H1 (cell line): ENCODE measurements around the gene DBNDD1. TPM values are rescaled to one million over a fixed set of nuclear protein-coding genes. Genes with fewer than 3 reads are reported as not detected.
"Not testable (repeated sequence)": the region's sequence is repeated elsewhere in the genome, so short reads cannot be mapped to it uniquely, and the experiment has no call there.

Experiments
- CTCF ChIA-PET: fragments of 300-600 bp; sonication (Branson Sonifier 250); formaldehyde crosslinking; loops from one replicate; lab custom pipeline; 2021; ENCODE audit not compliant: partially characterized antibody; lab: Charles Lee
- POLR2A ChIA-PET: fragments of 300-600 bp; sonication (Branson Sonifier 250); formaldehyde crosslinking; loops from one replicate; lab custom pipeline; 2021; ENCODE audit warnings: inconsistent platforms; ENCODE audit not compliant: partially characterized antibody; lab: Charles Lee
- DNase-seq, 2 experiments: peaks; one replicate each; pipeline versions ENCODE4 v3.0.0 to v3.0.0-alpha.2; 2010 to 2022; ENCODE audit warnings: low spot score in 2 of 2, low read depth in 1 of 2, mixed read lengths in 1 of 2
- FAIRE-seq: peaks from 2 replicates; lab custom pipeline; 2011; peaks lifted over from hg19 to GRCh38; lab: Jason Lieb, UNC
- H2AFZ ChIP-seq: 2 replicates; pipeline ENCODE4 v1.8.1; 2012; ENCODE audit warnings: low read length, inconsistent platforms
- H2AK5ac ChIP-seq: 2 replicates; pipeline ENCODE4 v1.6.1; 2013; ENCODE audit warnings: low read depth, low read length
- H2BK120ac ChIP-seq: replicated peaks from 2 replicates; pipeline ENCODE3; 2013; ENCODE audit warnings: low read depth, low read length, inconsistent platforms
- H2BK12ac ChIP-seq: 2 replicates; pipeline ENCODE4 v1.6.1; 2013; ENCODE audit warnings: low read depth, low read length
- H2BK15ac ChIP-seq: 2 replicates; pipeline ENCODE4 v1.6.1; 2013; ENCODE audit warnings: low read length
- H2BK20ac ChIP-seq: 2 replicates; pipeline ENCODE4 v1.6.1; 2013; ENCODE audit warnings: low read length
- H2BK5ac ChIP-seq: 2 replicates; pipeline ENCODE4 v1.6.1; 2013; ENCODE audit warnings: low read depth, low read length
- H3K14ac ChIP-seq: 2 replicates; pipeline ENCODE4 v1.6.1; 2013; ENCODE audit warnings: inconsistent platforms; ENCODE audit not compliant: insufficient read length
- H3K18ac ChIP-seq: 2 replicates; pipeline ENCODE4 v1.6.1; 2013; ENCODE audit warnings: low read length; ENCODE audit errors: extremely low read depth
- H3K23ac ChIP-seq: 2 replicates; pipeline ENCODE4 v1.6.1; 2013; ENCODE audit warnings: inconsistent platforms; ENCODE audit not compliant: insufficient read length
- H3K23me2 ChIP-seq: 2 replicates; pipeline ENCODE4 v1.6.1; 2013; ENCODE audit warnings: low read depth, low read length
- H3K27ac ChIP-seq: 2 replicates; pipeline ENCODE4 v1.6.1; 2011; ENCODE audit warnings: low read depth, low read length, inconsistent platforms
- H3K27me3 ChIP-seq, 4 experiments: replicated peaks in 1 of 4; 1 replicate in 1 of 4; 2 replicates in 3 of 4; pipeline versions ENCODE4 v1.6.1 to v1.8.1; 2011 to 2013; ENCODE audit warnings: low read length in 3 of 4, mild to moderate bottlenecking in 3 of 4, inconsistent platforms in 2 of 4, mixed read lengths in 2 of 4, moderate library complexity in 1 of 4; ENCODE audit not compliant: control insufficient read depth in 3 of 4, insufficient read depth in 3 of 4; ENCODE audit errors: extremely low read depth in 1 of 4
- H3K36me3 ChIP-seq, 4 experiments: 2 replicates each; pipeline versions ENCODE4 v1.6.1 to v1.8.1; 2011 to 2013; ENCODE audit warnings: mild to moderate bottlenecking in 4 of 4, low read length in 3 of 4, moderate library complexity in 2 of 4, control low read depth in 1 of 4, inconsistent platforms in 1 of 4; ENCODE audit not compliant: insufficient read depth in 4 of 4, control insufficient read depth in 2 of 4
- H3K4ac ChIP-seq: replicated peaks from 2 replicates; pipeline ENCODE3; 2013; ENCODE audit warnings: low read length, low read depth, mixed read lengths, inconsistent platforms; ENCODE audit not compliant: insufficient read length
- H3K4me1 ChIP-seq, 4 experiments: replicated peaks in 1 of 4; 1 replicate in 1 of 4; 2 replicates in 3 of 4; pipeline versions ENCODE4 v1.6.1 to v1.8.1; 2011 to 2013; ENCODE audit warnings: low read length in 3 of 4, inconsistent platforms in 2 of 4, mixed read lengths in 1 of 4; ENCODE audit not compliant: insufficient read depth in 4 of 4, control insufficient read depth in 3 of 4
- H3K4me2 ChIP-seq, 2 experiments: 2 replicates each; pipeline versions ENCODE4 v1.6.1 to v1.8.1; 2011 to 2013; ENCODE audit warnings: low read depth in 2 of 2, low read length in 2 of 2, control low read depth in 1 of 2, inconsistent platforms in 1 of 2, mild to moderate bottlenecking in 1 of 2; ENCODE audit not compliant: insufficient read depth in 1 of 2
- H3K4me3 ChIP-seq, 4 experiments: fragments of 200-600, 300-600 bp in 1 of 4; sonication (generic), shearing (Covaris generic), sonication (Bioruptor Twin) in 1 of 4; 2 replicates each; pipeline versions ENCODE4 v1.5.1 to v1.8.1; 2011 to 2016; ENCODE audit warnings: low read length in 4 of 4, low read depth in 3 of 4, control low read depth in 2 of 4, inconsistent platforms in 2 of 4, mild to moderate bottlenecking in 2 of 4, mixed read lengths in 1 of 4, moderate library complexity in 1 of 4; ENCODE audit not compliant: insufficient read depth in 2 of 4; ENCODE audit errors: extremely low read depth in 1 of 4
- H3K56ac ChIP-seq: replicated peaks from 2 replicates; pipeline ENCODE3; 2013; ENCODE audit warnings: low read depth, mild to moderate bottlenecking, mixed read lengths, low read length, inconsistent platforms; ENCODE audit not compliant: insufficient read length
- H3K79me1 ChIP-seq: 2 replicates; pipeline ENCODE4 v1.6.1; 2013; ENCODE audit warnings: low read depth, low read length, control low read depth
- H3K79me2 ChIP-seq, 2 experiments: 2 replicates each; pipeline versions ENCODE4 v1.6.1 to v1.8.1; 2012 to 2013; ENCODE audit warnings: low read length in 2 of 2, mild to moderate bottlenecking in 2 of 2, inconsistent platforms in 1 of 2; ENCODE audit not compliant: insufficient read depth in 2 of 2, control insufficient read depth in 1 of 2
- H3K9ac ChIP-seq, 4 experiments: replicated peaks in 1 of 4; 1 replicate in 1 of 4; 2 replicates in 3 of 4; pipeline versions ENCODE4 v1.6.1 to v1.8.1; 2011 to 2013; ENCODE audit warnings: low read depth in 3 of 4, low read length in 3 of 4, control low read depth in 2 of 4, mild to moderate bottlenecking in 2 of 4, moderate library complexity in 2 of 4, inconsistent platforms in 1 of 4; ENCODE audit errors: extremely low read depth in 1 of 4
- H3K9me3 ChIP-seq, 2 experiments: 2 replicates each; pipeline versions ENCODE4 v1.6.1 to v1.8.1; 2012 to 2013; ENCODE audit warnings: mild to moderate bottlenecking in 2 of 2, moderate library complexity in 2 of 2, control low read depth in 1 of 2, inconsistent platforms in 1 of 2, low read depth in 1 of 2, low read length in 1 of 2, mixed read lengths in 1 of 2; ENCODE audit not compliant: insufficient read depth in 2 of 2
- H4K20me1 ChIP-seq, 2 experiments: replicated peaks in 1 of 2; 2 replicates each; pipeline versions ENCODE3 to v1.8.1; 2011 to 2013; ENCODE audit warnings: inconsistent platforms in 2 of 2, low read length in 2 of 2, mild to moderate bottlenecking in 1 of 2; ENCODE audit not compliant: insufficient read depth in 2 of 2, control insufficient read depth in 1 of 2
- H4K5ac ChIP-seq: 2 replicates; pipeline ENCODE4 v1.6.1; 2013; ENCODE audit warnings: low read length, low read depth, mixed read lengths, inconsistent platforms; ENCODE audit not compliant: insufficient read length
- H4K8ac ChIP-seq: 2 replicates; pipeline ENCODE4 v1.8.0; 2013; ENCODE audit warnings: mild to moderate bottlenecking, moderate library complexity, low read length, inconsistent platforms; ENCODE audit not compliant: insufficient read depth; ENCODE audit errors: extremely low read depth
- H4K91ac ChIP-seq: replicated peaks from 2 replicates; pipeline ENCODE3; 2013; ENCODE audit warnings: low read length, mixed read lengths, inconsistent platforms; ENCODE audit not compliant: insufficient read length
- ATF2 ChIP-seq: IDR thresholded peaks from 2 replicates; pipeline ENCODE4 v1.6.1; 2012; ENCODE audit warnings: low read length, inconsistent platforms
- BACH1 ChIP-seq: IDR thresholded peaks from 2 replicates; pipeline ENCODE4 v1.6.1; 2012; ENCODE audit warnings: low read length, improper control_type of control experiment
- CREB1 ChIP-seq: IDR thresholded peaks from 2 replicates; pipeline ENCODE4 v1.6.1; 2012; ENCODE audit warnings: inconsistent platforms
- JUN ChIP-seq: IDR thresholded peaks from 2 replicates; pipeline ENCODE4 v1.6.1; 2011; ENCODE audit warnings: low read depth, mild to moderate bottlenecking, improper control_type of control experiment, low read length
- JUND ChIP-seq: IDR thresholded peaks from 2 replicates; pipeline ENCODE4 v1.6.1; 2011; ENCODE audit warnings: mild to moderate bottlenecking, improper control_type of control experiment, low read length
- MAFK ChIP-seq: IDR thresholded peaks from 2 replicates; pipeline ENCODE4 v1.6.1; 2012; ENCODE audit warnings: low read depth, mild to moderate bottlenecking, improper control_type of control experiment, low read length
- MAX ChIP-seq: IDR thresholded peaks from 2 replicates; pipeline ENCODE4 v1.6.1; 2012; ENCODE audit warnings: inconsistent platforms
- WGBS, 2 experiments: shearing (Covaris generic) in 1 of 2; methylation state at CpG; one replicate each; pipeline versions ENCODE4 v1.1.6 to v1.1.7; 2013 to 2015; ENCODE audit warnings: low lambda C conversion rate in 2 of 2, mixed read lengths in 2 of 2, inconsistent platforms in 1 of 2, low coverage in 1 of 2, missing lambda C conversion rate in 1 of 2; ENCODE audit not compliant: insufficient replicate concordance in 2 of 2, insufficient coverage in 1 of 2, insufficient read length in 1 of 2; ENCODE audit errors: extremely low coverage in 1 of 2, missing lambda C conversion rate in 1 of 2; 5-methylcytosine and 5-hydroxymethylcytosine counted together
- polyA plus RNA-seq, 7 experiments: library from polyadenylated mRNA; depleted of rRNA in 3 of 7; stranded (reverse) in 5 of 7; unstranded in 2 of 7; fragments of >200 nt in 5 of 7; fragments of 200-250 nt in 2 of 7; gene quantifications; 1 replicate in 5 of 7; 2 replicates in 1 of 7; 4 replicates in 1 of 7; pipeline versions ENCODE4 v1.2.1 to v1.2.3, GENCODE V29; 2011 to 2013; ENCODE audit warnings: missing spikeins in 2 of 7, mixed read lengths in 2 of 7
- total RNA-seq: library from RNA; stranded (reverse); fragmentation: NEBNext Ultra II Directional; extraction: Animal tissue kit (Norgen Biotek cat#: 25700); gene quantifications from 2 replicates; pipeline ENCODE4 v1.2.1, GENCODE V29; 2021

DBNDD1 gene
- total and polyA plus RNA-seq, 2 of the 8 experiments (the other 6 are each of a cell fraction or from before 2014, with no cell fraction given), result 69.9 to 92.6 TPM

GRCh38 chr16:89995475-89996177 lies 23.6 kb downstream of the DBNDD1 start:
- peak overlapping the region; percentile 90 for H4K8ac ChIP-seq
- peak overlapping the region; percentile 84 for H2BK12ac ChIP-seq
- H3K4me2 ChIP-seq, H2BK15ac ChIP-seq, H3K4me3 ChIP-seq, H2BK20ac ChIP-seq, H2BK120ac ChIP-seq, H3K27me3 ChIP-seq, CTCF ChIA-PET, H2AFZ ChIP-seq, DNase-seq, FAIRE-seq, H3K4me1 ChIP-seq, H4K20me1 ChIP-seq, H3K79me2 ChIP-seq, H3K23me2 ChIP-seq, H3K79me1 ChIP-seq, H3K4ac ChIP-seq, H3K56ac ChIP-seq, H3K23ac ChIP-seq, H3K14ac ChIP-seq: not testable (repeated sequence)
- H3K36me3 ChIP-seq, result peaks cover 19 to 54% (median 34%) of the 10 kb centered on the region in 4 experiments
- POLR2A ChIA-PET, result interaction anchor here (7.6 kb wide), 1 partner anchor 22 kb away, joined by 81 read pairs; the partner anchor contains the start of gene DBNDD1
- H2AK5ac ChIP-seq, result peak overlapping the region; percentile 97
- H4K91ac ChIP-seq, result peak overlapping the region; percentile 8
- H3K27ac ChIP-seq, result peak overlapping the region; percentile 92
- H2BK5ac ChIP-seq, result peak overlapping the region; percentile 96
- TF ChIP-seq CREB1 (peak; percentile 5; the same call in 1 of the 2 replicates), JUND (peak; percentile 87), ATF2 (peak; percentile 80), JUN (peak; percentile 49), MAFK (peak; percentile 99), BACH1 (peak; percentile 100), MAX (peak; percentile 21; the same call in 1 of the 2 replicates)
- H3K18ac ChIP-seq, result peak overlapping the region; percentile 62; the same call in 1 of the 2 replicates
- H3K9ac ChIP-seq, result peak overlapping the region in 1 of 4 experiments; percentile 60; a peak in 3 of 7 replicates
- H3K9me3 ChIP-seq, result peaks cover 21 to 32% of the 10 kb centered on the region in 2 experiments
- 88% methylated on average over 7 of the region's 7 CpGs; no CpG with 5 or more reads in 1 of the 2 experiments for whole genome bisulfite sequencing, 2 experiments
- H4K5ac ChIP-seq, result peak overlapping the region; percentile 26
